Measurements from ENCODE around the gene TPSB2.

DNA sequence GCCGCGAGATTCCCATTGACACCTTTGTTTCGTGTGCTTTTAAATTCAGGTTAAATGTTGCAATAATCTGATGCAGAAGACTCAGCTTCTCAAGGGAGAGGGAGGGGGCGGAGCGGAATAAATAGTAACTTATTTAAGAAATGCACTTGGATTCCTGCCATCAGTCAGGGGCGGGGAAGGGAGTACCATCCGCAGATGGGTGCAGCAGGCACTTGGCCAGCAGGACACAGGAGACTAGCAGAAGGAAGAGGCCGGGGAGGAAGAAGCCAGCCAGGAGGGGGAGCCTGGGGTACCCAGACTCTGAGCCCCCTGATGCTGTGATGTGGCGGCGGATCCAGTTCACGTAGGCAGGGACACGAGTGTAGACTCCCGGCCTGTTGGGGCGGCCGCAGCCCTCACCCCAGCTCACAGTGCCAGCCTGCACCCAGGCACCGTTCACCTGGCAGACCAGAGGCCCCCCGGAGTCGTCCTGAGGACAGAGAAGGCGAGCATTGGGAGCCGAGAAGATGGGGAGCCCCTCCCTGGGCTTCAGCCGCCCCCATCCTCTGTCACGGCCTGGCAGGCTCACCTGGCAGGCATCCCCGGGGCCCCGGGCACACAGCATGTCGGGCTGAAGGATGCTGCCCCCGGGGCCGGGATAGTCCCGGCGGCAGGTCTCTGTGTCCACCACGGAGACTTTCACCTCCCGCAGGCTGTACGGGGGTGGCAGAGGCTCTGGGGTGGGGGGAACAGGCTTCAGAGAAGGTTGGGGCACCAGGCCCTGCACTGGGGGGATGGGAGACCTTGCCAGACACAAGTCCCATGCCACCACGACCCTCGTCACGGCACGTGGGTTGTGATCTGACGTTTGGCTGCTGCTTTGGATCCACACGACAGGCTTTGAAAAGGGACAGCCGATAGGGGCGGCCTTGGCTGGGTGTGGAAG is 8.1 kb downstream of the TPSB2 start:
- TF ChIP-seq, protein P1, sequence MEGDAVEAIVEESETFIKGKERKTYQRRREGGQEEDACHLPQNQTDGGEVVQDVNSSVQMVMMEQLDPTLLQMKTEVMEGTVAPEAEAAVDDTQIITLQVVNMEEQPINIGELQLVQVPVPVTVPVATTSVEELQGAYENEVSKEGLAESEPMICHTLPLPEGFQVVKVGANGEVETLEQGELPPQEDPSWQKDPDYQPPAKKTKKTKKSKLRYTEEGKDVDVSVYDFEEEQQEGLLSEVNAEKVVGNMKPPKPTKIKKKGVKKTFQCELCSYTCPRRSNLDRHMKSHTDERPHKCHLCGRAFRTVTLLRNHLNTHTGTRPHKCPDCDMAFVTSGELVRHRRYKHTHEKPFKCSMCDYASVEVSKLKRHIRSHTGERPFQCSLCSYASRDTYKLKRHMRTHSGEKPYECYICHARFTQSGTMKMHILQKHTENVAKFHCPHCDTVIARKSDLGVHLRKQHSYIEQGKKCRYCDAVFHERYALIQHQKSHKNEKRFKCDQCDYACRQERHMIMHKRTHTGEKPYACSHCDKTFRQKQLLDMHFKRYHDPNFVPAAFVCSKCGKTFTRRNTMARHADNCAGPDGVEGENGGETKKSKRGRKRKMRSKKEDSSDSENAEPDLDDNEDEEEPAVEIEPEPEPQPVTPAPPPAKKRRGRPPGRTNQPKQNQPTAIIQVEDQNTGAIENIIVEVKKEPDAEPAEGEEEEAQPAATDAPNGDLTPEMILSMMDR (tag by site-specific recombination; IDR thresholded peaks at IDR 0.05), result no peak
- TF ChIP-seq ZNF629 (tag by site-specific recombination; IDR thresholded peaks at IDR 0.05) (no peak), ZNF548 (tag by site-specific recombination; IDR thresholded peaks at IDR 0.05) (no peak), KLF7 (tag by site-specific recombination; IDR thresholded peaks at IDR 0.05; ENCODE audit: borderline replicate concordance) (no peak), ZNF830 (tag by site-specific recombination; IDR thresholded peaks at IDR 0.05; ENCODE audit: low read depth) (no peak), KLF8 (tag by site-specific recombination; IDR thresholded peaks at IDR 0.05) (no peak), ZNF639 (tag by site-specific recombination; IDR thresholded peaks at IDR 0.05) (no peak), ZNF274 (IDR thresholded peaks at IDR 0.05; ENCODE audit: low read length) (no peak), ZNF274 (tag by site-specific recombination; IDR thresholded peaks at IDR 0.05; ENCODE audit: borderline replicate concordance) (no peak), ZNF76 (tag by site-specific recombination; IDR thresholded peaks at IDR 0.05; ENCODE audit: borderline replicate concordance, low read depth) (no peak), TCF7L2 (IDR thresholded peaks at IDR 0.05; ENCODE audit: borderline replicate concordance, low read depth, low read length) (no peak), ZNF792 (tag by site-specific recombination; IDR thresholded peaks at IDR 0.05) (no peak)
